Keratinocyte (primary cell): ENCODE measurements around the gene PSMC4. TPM values are rescaled to one million over a fixed set of nuclear protein-coding genes. Genes with fewer than 3 reads are reported as not detected.

ENCODE experiments used
- DNase-seq: peaks from one replicate; pipeline ENCODE4 v3.0.0-alpha.2; 2011; ENCODE audit warnings: low read depth, missing footprints, low spot score
- FAIRE-seq: peaks from 2 replicates; lab custom pipeline; 2011; peaks lifted over from hg19 to GRCh38; lab: Jason Lieb, UNC
- H2AFZ ChIP-seq: 2 replicates; pipeline ENCODE4 v1.6.0; 2012; ENCODE audit warnings: low read length, control low read depth, inconsistent platforms; ENCODE audit not compliant: control insufficient read depth
- H3K27ac ChIP-seq: 2 replicates; pipeline ENCODE4 v1.5.1; 2011; ENCODE audit warnings: low read length; ENCODE audit not compliant: control insufficient read depth, insufficient read depth
- H3K27me3 ChIP-seq: 3 replicates; pipeline ENCODE4 v1.6.0; 2011; ENCODE audit warnings: low read length; ENCODE audit not compliant: control insufficient read depth, insufficient read depth; ENCODE audit errors: extremely low read depth
- H3K36me3 ChIP-seq, 2 experiments: 2 replicates in 1 of 2; 3 replicates in 1 of 2; pipeline ENCODE4 v1.5.1; 2011; ENCODE audit warnings: low read length in 2 of 2, mild to moderate bottlenecking in 1 of 2; ENCODE audit not compliant: control insufficient read depth in 2 of 2, insufficient read depth in 2 of 2; ENCODE audit errors: extremely low read depth in 1 of 2
- H3K4me1 ChIP-seq: 3 replicates; pipeline ENCODE4 v1.5.1; 2011; ENCODE audit warnings: low read length; ENCODE audit not compliant: control insufficient read depth, insufficient read depth; ENCODE audit errors: extremely low read depth
- H3K4me2 ChIP-seq: 3 replicates; pipeline ENCODE4 v1.6.0; 2011; ENCODE audit warnings: low read depth, low read length; ENCODE audit not compliant: control insufficient read depth, insufficient read depth; ENCODE audit errors: extremely low read depth
- H3K4me3 ChIP-seq, 3 experiments: fragments of 200-600 bp in 1 of 3; sonication (generic) in 1 of 3; 2 replicates in 2 of 3; 3 replicates in 1 of 3; pipeline ENCODE4 v1.5.1; 2011 to 2016; ENCODE audit warnings: low read length in 3 of 3, mild to moderate bottlenecking in 3 of 3, control low read depth in 2 of 3, inconsistent platforms in 1 of 3, low read depth in 1 of 3, mixed read lengths in 1 of 3, mixed run types in 1 of 3, moderate library complexity in 1 of 3; ENCODE audit not compliant: control insufficient read depth in 2 of 3, insufficient read depth in 2 of 3; ENCODE audit errors: extremely low read depth in 1 of 3
- H3K79me2 ChIP-seq: 2 replicates; pipeline ENCODE4 v1.6.0; 2012; ENCODE audit warnings: low read length; ENCODE audit not compliant: control insufficient read depth, insufficient read depth
- H3K9ac ChIP-seq: 3 replicates; pipeline ENCODE4 v1.6.0; 2011; ENCODE audit warnings: low read length; ENCODE audit not compliant: control insufficient read depth, insufficient read depth; ENCODE audit errors: extremely low read depth
- H3K9me1 ChIP-seq: 3 replicates; pipeline ENCODE4 v1.6.0; 2011; ENCODE audit warnings: low read length; ENCODE audit not compliant: control insufficient read depth, insufficient read depth; ENCODE audit errors: extremely low read depth
- H3K9me3 ChIP-seq: 2 replicates; pipeline ENCODE4 v1.5.1; 2012; ENCODE audit warnings: low read depth, low read length; ENCODE audit not compliant: control insufficient read depth
- H4K20me1 ChIP-seq: 3 replicates; pipeline ENCODE4 v1.6.0; 2011; ENCODE audit warnings: low read length; ENCODE audit not compliant: control insufficient read depth, insufficient read depth; ENCODE audit errors: extremely low read depth
- CTCF ChIP-seq, 3 experiments: IDR thresholded peaks in 1 of 3; conservative IDR thresholded peaks in 1 of 3; optimal IDR thresholded peaks in 1 of 3; 2 replicates in 2 of 3; 3 replicates in 1 of 3; pipeline versions ENCODE3 to v1.5.1; 2011; ENCODE audit warnings: low read length in 3 of 3, mild to moderate bottlenecking in 3 of 3, moderate library complexity in 2 of 3, control low read depth in 1 of 3, inconsistent platforms in 1 of 3; ENCODE audit not compliant: insufficient read depth in 2 of 3; ENCODE audit errors: extremely low read depth in 1 of 3
- EZH2 ChIP-seq: IDR thresholded peaks from one replicate; pipeline ENCODE4 v1.6.1; 2012; ENCODE audit warnings: inconsistent platforms, mild to moderate bottlenecking, low read length, moderate library complexity
- dilution Hi-C: fragments of 300-500 bp; cut with MboI; formaldehyde crosslinking; loops from one replicate; pipeline ENCODE4 v1.7.0; 2020; ENCODE audit warnings: low sequenced_read_pairs; ENCODE audit not compliant: extremely low pct_ligation_motif_present
- polyA plus RNA-seq, 5 experiments: library from polyadenylated mRNA; depleted of rRNA in 3 of 5; stranded (reverse) in 3 of 5; stranded (forward) in 1 of 5; unstranded in 1 of 5; fragments of >200 nt; gene quantifications; 1 replicate in 1 of 5; 2 replicates in 3 of 5; 3 replicates in 1 of 5; pipeline versions ENCODE4 v1.2.1 to v1.2.3, GENCODE V29; 2011 to 2012; ENCODE audit warnings: missing spikeins in 2 of 5, low read depth in 1 of 5, low replicate concordance in 1 of 5

The PSMC4 gene
- polyA plus RNA-seq, 1 donor (not counting 4 experiments of a cell fraction or from before 2014, with no cell fraction given), result 74.1 TPM

- FAIRE-seq (no peak), DNase-seq (no peak)
- no peak for TF ChIP-seq CTCF (optimal IDR thresholded peaks at IDR 0.05 in 1 of 3, IDR thresholded peaks at IDR 0.05 in 1 of 3, conservative IDR thresholded peaks at IDR 0.05 in 1 of 3; ENCODE audit: extremely low read depth in 1 of 3, insufficient read depth in 2 of 3, low read length in 3 of 3)
- TF ChIP-seq EZH2, result no peak
- no peak overlapping the region for H3K4me3 ChIP-seq
- dilution Hi-C loops, result no loop called here
- peaks cover 15% of the 10 kb centered on the region for H3K79me2 ChIP-seq
- H3K9me1 ChIP-seq, result no peaks in the 10 kb centered on the region
- no peak overlapping the region for H3K9ac ChIP-seq
- no peaks in the 10 kb centered on the region for H3K27me3 ChIP-seq
- H3K27ac ChIP-seq, result no peak overlapping the region
- H3K36me3 ChIP-seq, result peaks cover 4% of the 10 kb centered on the region in 2 experiments
- H2AFZ ChIP-seq, result no peak overlapping the region
- H4K20me1 ChIP-seq, result no peaks in the 10 kb centered on the region
- H3K4me2 ChIP-seq, result no peak overlapping the region
- no peaks in the 10 kb centered on the region for H3K9me3 ChIP-seq
- H3K4me1 ChIP-seq, result peaks cover 17% of the 10 kb centered on the region
Measured at GRCh38 chr19:39967561-39967960, 3.4 kb upstream of the PSMC4 start.

GRCh38 chr19:39968789-39969188 is 2.2 kb upstream of the PSMC4 start:
- Histone ChIP-seq H3K9me3 (no peaks in the 10 kb centered on the region), H3K27me3 (no peaks in the 10 kb centered on the region), H3K36me3 (peaks cover 8 to 14% of the 10 kb centered on the region in 2 experiments), H3K9ac (no peak overlapping the region), H3K27ac (peak overlapping the region; percentile 92), H3K4me1 (peaks cover 17% of the 10 kb centered on the region), H3K4me3 (no peak overlapping the region), H4K20me1 (no peaks in the 10 kb centered on the region), H3K9me1 (no peaks in the 10 kb centered on the region), H3K79me2 (peaks cover 26% of the 10 kb centered on the region), H3K4me2 (no peak overlapping the region), H2AFZ (no peak overlapping the region)
- dilution Hi-C loops, result no loop called here
- TF ChIP-seq CTCF (optimal IDR thresholded peaks at IDR 0.05 in 1 of 3, IDR thresholded peaks at IDR 0.05 in 1 of 3, conservative IDR thresholded peaks at IDR 0.05 in 1 of 3; ENCODE audit: extremely low read depth in 1 of 3, insufficient read depth in 2 of 3, low read length in 3 of 3) (no peak), EZH2 (no peak)
- FAIRE-seq (no peak), DNase-seq (no peak)
